UCSD-AML1 (cell line): ENCODE results near the gene TNFAIP8.

Experiments
- DNase-seq: peaks from one replicate; lab custom pipeline; 2025; ENCODE audit not compliant: unreplicated experiment; lab: John Stamatoyannopoulos, UW

TNFAIP8 gene

DNA sequence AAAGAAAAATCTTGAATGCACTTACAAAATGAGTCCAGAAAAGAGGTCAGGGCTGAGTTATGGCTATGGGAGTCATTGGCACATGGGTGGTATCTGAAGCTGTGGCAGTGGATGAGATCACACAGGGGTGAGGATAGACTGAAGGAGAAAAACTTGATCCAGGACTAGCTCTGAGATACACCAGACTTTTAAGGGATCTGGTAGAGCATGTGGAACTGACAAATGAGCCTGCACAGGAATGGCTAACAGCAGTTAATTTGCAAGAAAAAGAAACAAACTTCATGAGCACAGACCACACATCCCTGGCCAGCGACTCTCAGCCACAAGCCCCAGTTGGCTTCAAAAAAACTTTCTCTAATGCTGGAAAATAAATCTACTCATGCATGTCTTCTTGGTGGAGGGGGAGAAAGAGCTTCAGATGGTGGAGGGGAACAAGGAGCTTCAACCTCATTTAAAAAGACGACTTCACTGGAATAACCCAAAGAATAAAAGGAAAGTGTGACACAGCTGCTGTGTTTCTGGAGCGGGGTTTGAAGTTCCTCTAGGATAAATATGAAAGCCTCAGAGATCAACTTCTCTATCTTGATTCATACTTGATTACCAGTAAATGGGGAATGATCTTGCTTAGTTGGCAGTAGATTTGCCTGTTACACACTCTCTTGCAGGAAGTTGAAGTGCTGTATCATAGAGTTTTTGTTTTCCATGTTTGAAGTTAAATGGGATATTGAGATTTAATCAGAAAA lies 33.6 kb downstream of the TNFAIP8 start:
- DNase-seq, result no peak

DNA sequence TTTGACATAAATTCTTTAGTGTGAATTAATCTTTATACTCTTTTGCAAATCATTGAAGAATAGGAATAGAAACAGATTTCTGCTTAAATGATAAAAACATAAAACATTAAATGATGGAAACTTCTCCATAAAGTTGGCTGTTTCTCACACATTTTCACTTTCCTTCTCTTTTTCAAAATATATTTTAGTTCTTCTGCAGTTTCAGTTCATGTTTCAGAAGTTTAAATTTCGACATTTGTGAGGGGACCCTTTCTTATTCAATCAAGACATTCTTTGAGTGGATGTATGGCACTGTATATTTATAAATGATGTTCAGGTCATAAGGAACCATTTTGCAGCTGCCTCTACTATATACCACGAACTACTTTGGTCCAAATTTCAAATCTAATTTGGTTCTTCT lies 34.6 kb downstream of the TNFAIP8 start:
- no peak for DNase-seq

DNA sequence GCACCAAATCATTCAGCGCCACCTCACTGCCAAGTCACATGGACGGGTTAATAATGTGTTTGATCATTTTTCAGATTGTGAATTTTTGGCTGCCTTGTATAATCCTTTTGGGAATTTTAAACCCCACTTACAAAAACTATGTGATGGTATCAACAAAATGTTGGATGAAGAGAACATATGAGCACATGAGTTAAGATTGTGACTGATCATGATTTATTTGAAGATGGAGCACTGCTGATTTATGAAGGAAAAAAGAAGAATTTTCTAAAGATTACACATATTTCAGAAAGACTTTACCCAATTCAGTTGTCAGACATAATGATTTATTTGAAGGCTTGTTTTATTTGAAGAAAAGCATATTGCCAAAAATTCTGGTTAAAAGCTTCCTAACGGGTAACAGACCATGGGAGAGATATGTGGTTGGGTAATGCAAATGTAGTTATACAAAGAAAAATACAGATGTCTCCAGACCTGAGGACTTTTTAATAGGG lies 37.4 kb downstream of the TNFAIP8 start:
- DNase-seq, result no peak

DNA sequence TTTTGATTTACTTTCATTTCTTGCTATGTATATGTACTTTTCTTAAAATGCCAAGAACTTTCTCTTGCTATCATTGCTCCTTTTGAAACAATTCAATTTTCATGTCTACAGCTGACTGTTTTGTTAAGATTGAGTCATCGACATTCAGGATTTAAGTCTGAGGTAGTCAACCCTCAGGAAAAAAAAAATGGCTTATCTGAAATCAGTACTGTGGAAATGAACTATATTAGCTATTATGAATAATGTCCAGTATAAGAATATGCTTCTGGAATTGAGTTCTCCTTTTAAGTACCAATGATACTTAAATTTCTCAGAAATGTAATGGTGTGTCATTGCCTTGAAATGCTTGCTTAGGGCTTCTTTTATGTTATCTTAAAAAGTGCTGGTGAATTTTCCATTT lies 37.9 kb downstream of the TNFAIP8 start:
- no peak for DNase-seq

DNA sequence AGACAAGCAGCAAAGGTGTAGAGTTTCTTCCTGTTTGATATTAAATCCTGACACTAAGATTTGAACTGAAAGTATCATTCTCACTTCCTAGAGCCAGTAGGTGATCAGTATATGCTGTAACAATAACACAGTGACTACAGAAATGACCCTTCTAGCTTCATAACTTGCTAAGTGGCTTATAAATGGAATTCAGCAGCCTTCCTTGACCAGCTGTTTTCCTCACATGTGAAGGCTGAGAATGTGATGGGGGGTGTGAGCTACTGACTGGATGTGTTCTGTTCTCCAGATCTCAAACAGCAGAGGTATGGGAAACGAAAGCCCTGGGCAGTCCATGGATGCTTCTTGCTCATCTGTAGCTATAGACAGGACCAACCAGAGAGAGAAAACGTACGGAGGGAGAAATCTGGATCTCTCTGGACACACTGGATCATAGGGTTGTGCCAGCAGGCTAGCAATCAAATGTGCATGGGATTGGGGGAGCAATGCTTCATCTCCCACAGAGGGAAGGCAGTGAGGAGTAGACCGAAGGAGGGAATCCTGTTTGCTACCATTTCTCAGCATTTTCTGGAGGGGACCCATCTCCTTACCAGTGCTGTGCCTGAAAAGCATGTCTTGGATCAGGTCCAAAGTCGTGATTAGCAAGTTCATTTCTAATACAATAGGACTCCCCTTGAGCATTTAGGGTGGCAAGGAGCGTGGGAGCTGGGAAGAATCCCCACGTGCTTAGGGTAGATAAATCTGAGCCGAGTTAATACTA lies 39.4 kb downstream of the TNFAIP8 start:
- no peak for DNase-seq

DNA sequence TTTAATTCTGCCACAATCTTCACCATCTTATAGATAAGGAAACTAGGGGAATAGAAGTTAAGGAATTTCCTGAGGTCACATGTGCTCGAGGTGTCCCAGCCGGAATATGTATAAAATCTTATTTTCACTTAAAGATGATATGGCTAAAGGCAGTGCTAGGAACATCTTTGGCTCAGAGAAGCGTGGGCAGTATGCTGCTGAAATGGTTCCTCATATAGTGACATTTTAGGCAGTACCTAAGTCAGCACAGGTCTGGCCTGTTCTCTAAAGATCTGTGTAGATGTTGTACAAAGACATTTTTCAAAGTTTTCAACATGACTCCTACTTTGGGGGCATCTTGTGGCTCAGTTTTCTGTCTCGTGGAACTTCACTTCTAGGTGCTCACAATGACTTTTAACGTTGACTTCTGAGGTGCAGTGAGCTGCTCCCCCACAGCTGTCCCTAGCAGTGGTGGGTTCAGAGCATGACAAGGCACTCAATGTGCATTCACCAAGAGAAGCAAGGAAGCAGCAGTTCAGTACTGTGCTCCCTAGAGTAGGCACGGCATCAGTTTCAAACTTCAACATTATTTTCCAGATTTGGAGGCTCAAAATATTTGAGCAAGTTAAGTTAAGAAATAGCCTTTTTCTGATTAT lies 40.3 kb downstream of the TNFAIP8 start:
- DNase-seq, result peak; percentile 12

DNA sequence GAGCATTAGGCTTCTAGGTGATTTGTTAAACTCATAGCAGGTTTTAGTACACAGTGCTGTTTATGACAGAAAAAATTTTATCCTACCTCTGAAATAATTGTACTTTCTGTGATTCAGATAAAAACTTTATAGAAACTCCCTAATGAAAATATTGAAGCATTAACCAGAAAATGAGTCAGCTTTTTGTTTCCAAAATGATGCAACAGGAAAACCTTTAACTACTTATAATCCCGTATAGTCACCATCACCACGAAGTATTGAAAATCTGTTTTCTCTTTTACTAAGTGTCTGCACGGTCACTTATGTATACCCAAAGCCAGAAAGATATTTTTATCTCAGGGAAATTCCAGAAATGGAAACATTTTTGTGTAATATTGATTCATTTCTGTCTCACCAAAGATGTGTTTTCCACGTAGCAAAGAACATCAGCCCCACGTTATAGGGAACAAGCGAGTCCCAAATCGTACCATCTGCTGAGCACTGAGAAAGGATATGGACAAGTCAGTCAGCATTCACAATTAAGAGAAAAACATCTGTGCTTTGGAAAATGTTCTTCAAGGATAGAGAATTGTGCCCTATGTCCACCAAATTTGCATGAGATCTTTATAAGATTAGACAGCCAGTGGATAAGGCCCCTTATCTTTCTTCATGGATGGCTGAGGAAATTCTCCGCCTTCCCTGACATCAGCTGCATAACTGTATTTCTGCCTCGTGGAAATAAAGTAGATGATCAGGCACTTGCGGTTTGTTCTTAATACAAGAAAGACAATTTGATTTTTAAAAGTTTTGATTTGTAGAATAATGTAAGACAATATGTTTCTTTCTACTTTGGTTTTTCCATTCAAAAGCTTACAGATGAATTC lies 41.9 kb downstream of the TNFAIP8 start:
- DNase-seq, result no peak

DNA sequence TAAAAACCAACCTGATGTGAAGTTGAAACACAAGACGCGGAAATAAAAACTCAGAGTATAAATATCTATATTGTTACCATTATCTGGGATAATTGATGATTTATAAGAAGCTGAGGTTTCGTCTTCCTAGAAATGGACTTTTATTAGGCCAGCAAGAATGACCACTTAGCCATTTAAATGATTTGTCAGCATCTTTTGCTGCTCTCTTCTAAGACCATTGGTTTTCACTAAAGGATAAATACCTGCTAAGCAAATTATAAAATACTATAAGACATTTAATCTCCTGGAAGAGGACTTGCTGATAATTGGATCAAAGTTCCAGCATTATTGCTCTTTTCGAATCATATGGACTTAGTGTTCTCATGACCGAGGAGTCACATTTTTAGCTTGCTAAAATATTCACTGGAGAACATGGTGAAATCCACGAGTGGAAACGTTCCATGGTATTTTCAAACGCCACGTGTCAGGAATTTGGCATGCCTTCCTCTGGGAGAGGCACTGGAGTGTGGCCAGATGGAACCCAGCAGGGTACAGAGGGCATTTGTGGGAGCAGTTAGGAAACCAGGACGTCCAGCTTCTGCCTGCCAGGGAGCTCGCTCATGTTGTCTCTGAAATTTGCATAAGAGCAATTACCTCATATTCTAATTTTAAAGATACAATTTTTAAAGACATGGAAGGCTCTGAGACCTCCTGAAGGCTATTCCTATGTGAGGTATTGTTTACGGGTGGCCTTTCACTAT lies 43.1 kb downstream of the TNFAIP8 start:
- DNase-seq, result no peak

DNA sequence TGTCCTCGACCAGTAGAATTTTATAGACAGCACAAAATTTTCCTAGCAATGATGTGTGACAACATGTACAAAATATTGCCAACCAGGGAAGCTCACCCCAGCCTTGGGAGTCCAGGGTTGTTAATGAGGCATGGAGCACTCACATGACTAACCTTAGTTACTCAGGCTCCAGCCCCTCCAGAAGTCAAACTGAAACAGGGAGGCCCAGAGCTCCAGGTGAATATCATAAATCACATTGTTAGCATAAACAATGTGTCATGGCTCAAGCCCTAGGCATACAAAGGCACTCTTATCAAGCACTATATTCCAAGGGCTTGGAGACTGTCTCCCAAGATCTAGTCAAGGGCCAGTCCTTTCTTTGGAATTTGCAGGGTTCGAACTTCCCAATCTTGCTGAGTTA lies 44.4 kb downstream of the TNFAIP8 start:
- no peak for DNase-seq

DNA sequence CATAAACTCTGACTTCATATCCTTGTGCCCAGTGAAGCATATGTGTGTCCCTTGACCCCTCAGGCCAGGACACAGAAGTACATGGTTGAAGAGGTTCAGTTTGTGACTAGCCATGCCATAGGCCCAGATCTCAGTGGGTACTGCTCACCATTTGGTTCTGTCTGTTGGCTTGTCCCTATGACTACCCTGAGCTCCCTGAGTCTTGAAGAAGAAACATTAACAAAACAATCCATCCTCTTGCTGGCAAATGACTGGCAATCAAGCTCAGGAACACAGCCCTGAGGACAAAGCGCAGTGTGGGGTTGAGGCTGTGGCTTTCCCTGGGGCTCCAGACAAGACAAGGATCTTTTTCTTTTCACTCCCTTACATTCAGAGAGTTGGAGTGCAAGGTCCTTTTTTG lies 46.3 kb downstream of the TNFAIP8 start:
- peak; percentile 15 for DNase-seq

DNA sequence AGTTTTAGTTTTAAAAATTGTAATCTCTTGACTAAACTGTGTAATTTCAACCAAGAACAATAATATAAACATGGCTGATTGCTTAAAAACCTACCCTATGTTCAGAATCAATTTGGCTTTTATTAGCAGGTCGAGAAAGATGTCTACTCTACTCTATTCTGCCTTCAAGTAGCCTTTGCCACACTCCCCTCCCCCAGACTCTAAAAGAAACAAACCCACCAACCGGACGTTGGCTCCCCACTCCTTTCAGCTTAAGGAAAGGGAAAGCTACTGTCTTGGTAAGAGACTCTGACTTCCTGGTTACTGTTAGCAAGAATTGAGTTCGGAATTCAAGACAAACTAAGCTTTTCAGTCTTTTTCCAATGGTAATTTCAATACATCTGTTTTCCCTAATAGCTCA lies 46.7 kb downstream of the TNFAIP8 start:
- no peak for DNase-seq

DNA sequence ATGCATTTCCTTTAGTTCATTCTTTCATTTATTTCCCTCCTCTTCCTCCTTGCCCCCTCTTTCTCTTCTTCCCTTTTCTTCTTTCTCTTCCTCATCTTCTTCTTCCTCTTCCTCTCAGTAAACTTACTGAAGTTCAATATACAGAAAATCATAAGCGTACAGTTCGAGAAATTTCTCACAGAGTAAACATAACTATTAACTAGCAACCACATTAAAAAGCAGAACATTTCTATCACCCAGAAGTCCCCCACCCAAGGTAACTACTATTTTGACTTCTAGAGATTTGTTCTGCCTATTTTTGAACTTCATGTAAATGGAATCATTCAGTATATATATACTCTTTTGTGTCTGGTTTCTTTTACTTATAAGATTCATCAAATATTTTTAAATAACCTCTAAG lies 48.2 kb downstream of the TNFAIP8 start:
- DNase-seq, result no peak

DNA sequence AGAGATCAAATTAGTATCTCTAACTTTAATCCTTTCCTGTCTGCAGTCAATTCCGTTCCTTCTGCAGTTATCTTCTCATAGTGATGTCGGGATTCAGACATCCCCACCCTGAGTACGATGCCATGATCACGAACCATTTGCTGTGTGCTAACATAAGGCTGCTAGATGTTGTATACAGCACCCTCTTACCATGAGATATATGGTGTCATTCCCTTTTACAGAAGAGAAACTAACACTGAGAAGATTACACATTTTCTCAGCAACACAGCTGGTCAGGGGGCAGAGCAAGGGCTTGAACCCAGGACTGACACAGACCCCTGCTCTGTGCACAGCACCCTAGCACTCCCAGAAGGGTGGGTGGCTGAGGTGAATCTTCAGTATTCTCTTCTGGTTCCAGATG lies 49.6 kb downstream of the TNFAIP8 start:
- DNase-seq, result no peak

DNA sequence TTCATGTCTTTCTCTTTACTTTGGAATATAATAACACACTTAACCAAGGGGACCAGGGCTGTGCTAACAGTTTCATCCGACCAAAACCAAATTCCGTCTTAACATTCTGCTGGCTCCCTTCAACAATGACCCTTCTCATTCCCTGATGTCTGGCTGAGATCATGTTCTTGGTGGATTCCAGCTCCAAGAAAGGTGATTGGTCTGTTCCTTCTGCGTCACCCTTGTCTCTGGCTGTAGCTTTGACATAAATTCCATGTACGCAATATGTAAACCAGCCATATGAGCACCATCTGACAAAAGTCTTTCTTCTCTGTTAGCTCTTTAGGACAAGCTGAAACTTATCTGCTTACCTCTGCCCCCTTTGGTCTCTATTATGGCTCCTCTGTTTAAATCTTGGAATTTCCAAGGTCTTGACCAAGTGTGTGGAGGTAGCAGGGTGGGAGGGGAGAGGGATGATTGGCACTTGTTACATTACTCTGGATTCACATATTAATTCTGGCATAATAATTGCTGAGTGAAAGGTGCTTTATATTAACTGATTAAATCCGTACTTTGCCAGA lies 50.8 kb downstream of the TNFAIP8 start:
- no peak for DNase-seq

DNA sequence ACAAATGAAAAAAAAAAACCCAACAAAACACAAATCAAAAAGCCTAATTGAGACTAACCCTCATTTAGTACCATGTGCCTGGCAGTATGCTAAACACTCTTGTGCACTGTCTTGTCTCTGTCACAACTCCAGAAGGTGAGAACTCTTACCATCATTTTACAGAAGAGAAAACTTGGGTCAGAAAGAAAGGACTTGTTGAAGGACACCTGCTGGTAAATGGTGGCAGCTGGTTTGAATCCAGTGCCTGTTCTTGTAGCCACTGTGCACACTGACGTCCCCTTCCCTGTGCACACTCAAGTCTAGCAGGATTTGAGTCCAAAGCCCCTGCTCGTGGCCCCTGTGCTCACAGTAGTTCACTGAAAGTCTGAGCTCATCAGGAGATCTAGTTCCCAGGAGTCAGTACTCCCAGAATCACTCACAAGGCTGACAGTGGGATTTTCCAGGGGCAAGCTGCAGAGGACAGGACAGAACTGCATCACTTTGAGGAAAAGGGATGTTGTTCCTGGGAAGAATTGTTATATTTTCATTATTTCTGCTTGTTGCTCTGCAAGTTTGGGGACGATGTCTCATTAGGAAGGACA lies 53.5 kb downstream of the TNFAIP8 start:
- DNase-seq, result peak; percentile 17

DNA sequence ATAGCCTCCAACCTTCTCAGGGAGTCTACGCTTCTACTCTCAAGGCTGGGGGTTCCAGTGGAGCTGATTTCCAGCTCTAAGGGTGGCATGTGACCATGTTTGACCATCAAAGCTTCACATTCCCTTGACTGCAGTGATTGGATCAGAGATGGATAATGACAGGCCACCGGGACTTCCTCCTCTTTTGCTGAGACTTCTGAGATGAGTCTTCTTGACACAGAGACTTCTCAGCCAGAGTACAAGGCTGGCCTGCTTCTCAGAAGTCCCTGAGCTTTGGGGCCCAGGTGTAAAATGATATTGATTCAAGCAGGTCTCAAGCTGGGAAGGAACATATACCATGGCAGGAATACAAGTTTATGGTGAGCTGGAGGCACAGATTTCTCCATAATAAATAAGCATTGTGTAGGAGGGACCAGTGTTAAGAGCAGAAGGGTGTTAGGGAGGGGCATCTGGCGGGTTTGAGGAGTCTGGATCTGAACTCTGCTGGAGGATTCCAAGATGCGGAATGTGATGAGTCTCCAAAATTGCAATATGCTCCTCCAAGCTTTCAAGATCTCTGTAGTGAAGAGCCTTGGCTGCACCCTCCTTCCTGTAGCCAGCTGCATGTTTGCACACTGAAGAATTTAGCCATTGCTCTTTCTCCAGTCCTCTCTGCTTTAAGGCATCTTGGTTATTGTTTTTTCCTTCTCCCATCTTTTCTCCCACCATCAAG lies 54.8 kb downstream of the TNFAIP8 start:
- no peak for DNase-seq

DNA sequence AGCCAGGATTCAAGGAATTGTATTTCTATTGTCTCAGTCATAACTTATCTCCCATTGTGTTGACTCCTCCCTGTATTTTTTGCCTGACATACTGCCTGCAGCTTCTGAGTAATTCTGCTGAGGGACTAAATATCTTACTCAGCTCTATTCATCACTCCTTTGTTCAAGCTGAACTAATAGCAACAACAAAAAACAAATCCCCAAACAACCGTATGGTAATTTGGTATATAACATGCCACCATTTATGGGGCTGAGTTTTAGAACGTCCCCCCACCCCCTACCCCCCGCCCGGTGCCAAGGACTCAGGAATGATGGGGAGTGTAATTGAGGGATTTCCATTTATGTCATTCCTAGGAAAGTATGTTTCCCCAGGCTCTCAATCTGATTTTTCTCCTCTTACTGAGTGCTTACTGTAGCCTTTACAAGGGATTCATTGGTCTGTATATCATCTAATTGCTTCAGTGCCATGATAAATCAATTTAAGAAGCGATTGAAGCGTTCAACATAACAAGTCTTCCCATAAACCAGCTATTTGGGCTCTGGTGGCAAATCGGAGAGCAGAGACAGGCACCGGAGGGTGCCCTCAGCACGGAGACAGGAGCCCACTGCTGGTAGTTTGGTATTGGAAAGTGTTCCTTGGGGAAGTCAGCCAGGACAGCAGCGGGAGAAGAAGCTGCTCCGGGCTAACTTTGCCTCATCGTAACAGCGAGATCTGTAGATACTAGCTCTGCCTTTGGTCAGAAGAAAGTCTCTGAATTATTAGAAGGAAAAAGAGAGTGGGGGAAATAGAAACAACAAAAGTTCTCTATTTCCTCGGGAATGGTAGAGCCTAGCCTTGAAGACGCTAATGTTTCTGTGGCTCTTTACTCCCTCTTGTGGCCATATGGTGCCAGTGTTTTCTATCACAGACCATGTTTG lies 55.8 kb downstream of the TNFAIP8 start:
- peak; percentile 61 for DNase-seq
